MCF 10A (cell line): Measurements from ENCODE around the gene GLI2. TPM values are rescaled to one million over a fixed set of nuclear protein-coding genes. Genes with fewer than 3 reads are reported as not detected.

Experiments
- BruUV-seq: library from RNA; stranded (reverse); fragments of 400-500 nt; replicated peaks from 2 replicates; lab custom pipeline; 2021; lab: Mats Ljungman, UMichigan
- CTCF ChIA-PET: fragments of 300-600 bp; sonication (Branson Sonifier 250); formaldehyde crosslinking; extraction: SDS; loops from one replicate; lab custom pipeline; 2021; ENCODE audit warnings: antibody characterized with exemption, inconsistent platforms; lab: Yijun Ruan, JAX
- POLR2A ChIA-PET: fragments of 300-600, 350-650 bp; sonication (Branson Sonifier 250); formaldehyde crosslinking; extraction: SDS; loops from one replicate; lab custom pipeline; 2020; ENCODE audit warnings: antibody characterized with exemption, inconsistent platforms; lab: Yijun Ruan, JAX
- DNase-seq: peaks from one replicate; pipeline ENCODE4 v3.0.0-alpha.2; 2018; ENCODE audit not compliant: unreplicated experiment
- H3K27ac Mint-ChIP-seq: one replicate; pipeline ENCODE4 v1.8.0; 2022; ENCODE audit warnings: mild to moderate bottlenecking, low read depth, mixed read lengths; ENCODE audit not compliant: unreplicated experiment
- H3K27me3 Mint-ChIP-seq: one replicate; pipeline ENCODE4 v1.8.0; 2022; ENCODE audit warnings: mixed read lengths; ENCODE audit not compliant: insufficient read depth, unreplicated experiment
- H3K36me3 Mint-ChIP-seq: one replicate; pipeline ENCODE4 v1.8.0; 2022; ENCODE audit warnings: mild to moderate bottlenecking, moderate library complexity, mixed read lengths; ENCODE audit not compliant: insufficient read depth, unreplicated experiment
- H3K4me1 Mint-ChIP-seq: one replicate; pipeline ENCODE4 v1.8.0; 2022; ENCODE audit warnings: mixed read lengths; ENCODE audit not compliant: insufficient read depth, unreplicated experiment
- H3K4me3 Mint-ChIP-seq: one replicate; pipeline ENCODE4 v1.8.0; 2022; ENCODE audit warnings: mild to moderate bottlenecking, moderate library complexity, mixed read lengths; ENCODE audit not compliant: unreplicated experiment
- H3K9me3 Mint-ChIP-seq: one replicate; pipeline ENCODE4 v1.8.0; 2022; ENCODE audit warnings: mixed read lengths; ENCODE audit not compliant: unreplicated experiment
- CTCF ChIP-seq: fragments of 200-600 bp; IDR thresholded peaks from one replicate; pipeline ENCODE4 v1.8.0; 2022; ENCODE audit warnings: antibody characterized with exemption, mild to moderate bottlenecking; ENCODE audit not compliant: unreplicated experiment
- intact Hi-C: fragments of 100-400 bp; cut with micrococcal nuclease; formaldehyde crosslinking; loops from 2 replicates; pipeline ENCODE4 v1.14.1; 2022
- total RNA-seq: library from RNA; stranded (reverse); gene quantifications from 2 replicates; pipeline ENCODE4 v1.2.3, GENCODE V29; 2022

The GLI2 gene
- total RNA-seq, 1 experiment from 2014 or later, result 0.61 TPM

GRCh38 chr2:120748741-120749140 lies 13.1 kb downstream of the GLI2 start:
- Mint-ChIP-seq H3K27ac (no peak overlapping the region), H3K9me3 (no peaks in the 10 kb centered on the region), H3K4me3 (no peak overlapping the region), H3K36me3 (no peaks in the 10 kb centered on the region), H3K4me1 (no peaks in the 10 kb centered on the region), H3K27me3 (peaks cover 8% of the 10 kb centered on the region)
- no peak for TF ChIP-seq CTCF
- BruUV-seq, result no TSS peak
- intact Hi-C loops, result no loop called here
- no peak for DNase-seq
- CTCF ChIA-PET, result interaction anchor here (2.2 kb wide), 1 partner anchor 14 kb away, joined by 4 read pairs; no protein-coding TSS in a partner anchor
- POLR2A ChIA-PET, result no interaction called here

- POLR2A ChIA-PET, result no interaction called here
- H3K27me3 Mint-ChIP-seq, result no peaks in the 10 kb centered on the region
- H3K36me3 Mint-ChIP-seq, result no peaks in the 10 kb centered on the region
- intact Hi-C loops, result no loop called here
- no peak for TF ChIP-seq CTCF
- no peaks in the 10 kb centered on the region for H3K4me1 Mint-ChIP-seq
- no peak overlapping the region for H3K27ac Mint-ChIP-seq
- no peak overlapping the region for H3K4me3 Mint-ChIP-seq
- CTCF ChIA-PET, result interaction anchor here (0.5 to 2.2 kb wide), 2 partner anchors 15 to 318 kb away, joined by 3 to 4 read pairs; no protein-coding TSS in a partner anchor
- BruUV-seq, result no TSS peak
- no peaks in the 10 kb centered on the region for H3K9me3 Mint-ChIP-seq
- no peak for DNase-seq
Measured at GRCh38 chr2:120749506-120750431, 14.1 kb downstream of the GLI2 start.

GRCh38 chr2:120750488-120751210 lies 15.0 kb downstream of the GLI2 start:
- Mint-ChIP-seq H3K27me3 (no peaks in the 10 kb centered on the region), H3K9me3 (no peaks in the 10 kb centered on the region), H3K4me3 (no peak overlapping the region), H3K4me1 (no peaks in the 10 kb centered on the region), H3K27ac (no peak overlapping the region), H3K36me3 (no peaks in the 10 kb centered on the region)
- BruUV-seq, result no TSS peak
- ChIA-PET CTCF (interaction anchor here (0.5 to 1.0 kb wide), 2 partner anchors 317 to 321 kb away, joined by 3 to 4 read pairs; no protein-coding TSS in a partner anchor), POLR2A (no interaction called here)
- TF ChIP-seq CTCF, result no peak
- DNase-seq, result no peak
- intact Hi-C loops, result no loop called here

- ChIA-PET CTCF (no interaction called here), POLR2A (no interaction called here)
- TF ChIP-seq CTCF, result no peak
- no TSS peak for BruUV-seq
- no peak overlapping the region for H3K27ac Mint-ChIP-seq
- H3K4me1 Mint-ChIP-seq, result no peaks in the 10 kb centered on the region
- no peaks in the 10 kb centered on the region for H3K36me3 Mint-ChIP-seq
- no peaks in the 10 kb centered on the region for H3K27me3 Mint-ChIP-seq
- intact Hi-C loops, result no loop called here
- no peak overlapping the region for H3K4me3 Mint-ChIP-seq
- no peak for DNase-seq
- peaks cover under 1% of the 10 kb centered on the region for H3K9me3 Mint-ChIP-seq
Measured at GRCh38 chr2:120751553-120751952, 15.9 kb downstream of the GLI2 start.
